Upper lobe of left lung (tissue), 4 donors: ENCODE data around the gene PRDM12.

Source experiments
- CTCF ChIP-seq, 6 experiments: fragments of 450-650 bp in 4 of 6; fragments of 200-600 bp in 2 of 6; sonication (generic) in 2 of 6; IDR thresholded peaks; one replicate each; pipeline ENCODE4 v1.5.1; 2016 to 2019; ENCODE audit warnings: antibody characterized with exemption in 6 of 6
- EP300 ChIP-seq, 4 donors: sonication (generic); formaldehyde crosslinking; IDR thresholded peaks; one replicate each; pipeline ENCODE4 v1.5.1; 2017; ENCODE audit warnings: antibody characterized with exemption in 4 of 4, control low read depth in 2 of 4
- POLR2A ChIP-seq, 4 donors: fragments of 450-650 bp; IDR thresholded peaks; one replicate each; pipeline ENCODE4 v1.5.1; 2016 to 2017; ENCODE audit warnings: antibody characterized with exemption in 4 of 4, mild to moderate bottlenecking in 2 of 4
- POLR2AphosphoS5 ChIP-seq, 2 donors: sonication (generic); formaldehyde crosslinking; IDR thresholded peaks; one replicate each; pipeline ENCODE4 v1.5.1; 2017; ENCODE audit warnings: antibody characterized with exemption in 2 of 2

GRCh38 chr9:130667120-130667435 lies 2.7 kb downstream of the PRDM12 start:
- TF ChIP-seq CTCF (IDR thresholded peaks at IDR 0.05) (no peak), POLR2AphosphoS5 (IDR thresholded peaks at IDR 0.05) (no peak), POLR2A (IDR thresholded peaks at IDR 0.05) (no peak), EP300 (IDR thresholded peaks at IDR 0.05) (no peak)
